ENCODE data around the gene MRPL24. TPM values are rescaled to one million over a fixed set of nuclear protein-coding genes. Genes with fewer than 3 reads are reported as not detected.

MRPL24 gene
- 65.3 and 68.8 TPM in 2 replicates for total RNA-seq (2012; rRNA removed)
- 94.9 and 99.5 TPM in 2 replicates for polyA plus RNA-seq (2012; rRNA removed)
- polyA plus RNA-seq (2012; cell fraction: cytosol; rRNA removed): 81.9 and 119 TPM in 2 replicates
- polyA plus RNA-seq (2012; cell fraction: nucleus; rRNA removed; ENCODE audit: low replicate concordance): 30.0 and 38.2 TPM in 2 replicates
- Bru-seq, nascent RNA: percentile 78 among the genes with signal in this experiment
- BruChase-seq, experiment 1, labeled RNA remaining after a 6-hour chase: percentile 74 among the genes with signal in this experiment
- percentile 74 among the genes with signal in this experiment for BruChase-seq, experiment 2, labeled RNA remaining after a 2-hour chase
- long read RNA-seq, transcript MRPL24-202 (6 exons, 883 nt): major isoform, 17 of 23 reads
- long read RNA-seq, partial matches to known transcripts: 1 of 23 reads
- long read RNA-seq, other reads (novel, unspliced or antisense): 0 of 23 reads

DNA sequence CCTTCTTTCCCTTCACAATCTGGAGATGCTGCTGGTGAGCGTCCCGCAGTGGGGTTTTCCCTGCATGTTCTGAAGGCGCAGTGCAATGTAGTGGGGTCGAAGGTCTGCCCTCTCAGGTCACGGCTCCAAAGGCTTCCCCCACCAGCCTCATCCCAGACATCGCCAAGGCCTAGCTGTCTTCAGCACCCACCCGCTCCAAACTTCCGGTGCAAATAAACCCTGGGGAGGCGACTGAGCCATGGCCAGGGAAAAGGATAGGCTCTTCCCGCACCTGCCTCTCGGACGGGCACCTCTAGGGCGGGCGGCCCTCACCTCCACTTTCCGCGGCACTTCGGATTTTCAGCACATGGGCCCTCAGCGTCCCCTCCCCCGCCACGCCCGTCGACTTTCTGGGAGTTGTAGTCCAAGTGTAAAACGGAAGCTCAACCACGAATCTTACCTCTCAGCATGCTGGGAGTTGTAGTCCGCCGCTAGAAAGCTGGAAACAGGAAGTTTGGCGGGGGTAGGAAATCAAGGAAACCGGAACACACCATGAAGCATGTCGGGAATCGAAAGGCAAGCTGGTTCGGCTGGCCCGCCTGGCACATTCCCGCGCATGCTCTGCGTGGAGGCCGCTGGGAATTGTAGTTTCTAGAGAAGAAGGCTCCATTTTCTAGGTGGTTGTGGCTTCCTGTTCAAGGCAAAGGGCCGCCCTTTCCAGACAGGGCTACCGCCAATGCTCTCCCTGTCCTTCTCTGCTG lies at the start of gene MRPL24:
Gene MRPL24 (minus strand): TSS at position 348 of the 740 bp plus-strand sequence. CDS start 2,384 bp downstream, outside the sequence.
- H3K27me3 ChIP-seq (ENCODE audit: control insufficient read depth, insufficient read depth, low read length): no peaks in the 10 kb centered on the region
- H3K4me1 ChIP-seq (ENCODE audit: control insufficient read depth, insufficient read depth, low read length): peaks cover 2% of the 10 kb centered on the region; the same call in 1 of the 2 replicates
- ChIA-PET CTCF (interaction anchor here (1.0 kb wide), 1 partner anchor 51 kb away, joined by 3 read pairs; no protein-coding TSS in a partner anchor), POLR2A (ENCODE audit: unreplicated experiment) (interaction anchor here (0.9 to 1.0 kb wide), 2 partner anchors 12 to 27 kb away, joined by 5 to 18 read pairs; partner anchors contain the start of genes ISG20L2, METTL25B and PRCC)
- H2BK5ac ChIP-seq (ENCODE audit: low read depth, low read length, poor library complexity, severe bottlenecking): peak within 1 kb of the TSS; percentile 65
- intact Hi-C loops (cut with micrococcal nuclease) (loop anchor here (1.0 kb wide), 1 partner anchor 26 kb away; the partner anchor contains the start of gene PRCC), dilution Hi-C loops (cut with HindIII; ENCODE audit: low sequenced_read_pairs, unreplicated experiment) (no loop called here), in situ Hi-C loops (cut with MboI; ENCODE audit: low sequenced_read_pairs) (no loop called here)
- H2BK120ac ChIP-seq (ENCODE audit: low read depth, low read length): no peak within 1 kb of the TSS
- peaks cover 7 to 59% of the 10 kb centered on the region in 2 experiments; a peak in 3 of 4 replicates for H3K79me1 ChIP-seq (ENCODE audit: low read depth in 1 of 2, low read length in 2 of 2)
- H4K20me1 ChIP-seq (ENCODE audit: insufficient read depth, low read length): 0 out of 2 replicates have a peak, but pooled peaks cover 10% of the 10 kb centered on the region
- no peak within 1 kb of the TSS for H2BK20ac ChIP-seq (ENCODE audit: low read depth, low read length)
- H3K23ac ChIP-seq (ENCODE audit: low read depth, low read length): peak within 1 kb of the TSS; percentile 85
- BruUV-seq (replicated peaks): no TSS peak
- no peak within 1 kb of the TSS for H3K18ac ChIP-seq (ENCODE audit: low read depth, low read length)
- peaks cover 40% of the 10 kb centered on the region for H3K36me3 ChIP-seq (ENCODE audit: control insufficient read depth, insufficient read depth, low read length)
- no peaks in the 10 kb centered on the region for H3K9me3 ChIP-seq (ENCODE audit: control insufficient read depth, insufficient read depth, low read length)
- peaks cover 8% of the 10 kb centered on the region for H3K9me1 ChIP-seq (ENCODE audit: insufficient read depth, low read length)
- ATAC-seq (ENCODE audit: low read depth) (peak; percentile 93), DNase-seq (peak; percentile 99)
- H3K4me3 ChIP-seq (ENCODE audit: insufficient read depth, low read depth, low read length): peak within 1 kb of the TSS; percentile 56
- H2BK15ac ChIP-seq (ENCODE audit: low read depth, low read length): no peak within 1 kb of the TSS
- peak within 1 kb of the TSS; percentile 97 for H2AFZ ChIP-seq (replicated peaks; ENCODE audit: low read length, poor library complexity)
- peak within 1 kb of the TSS; percentile 64 for H3K56ac ChIP-seq (ENCODE audit: extremely low read depth, insufficient read depth, low read length)
- H4K91ac ChIP-seq (ENCODE audit: insufficient read depth, low read depth, low read length): peak within 1 kb of the TSS; percentile 74
- H2AK9ac ChIP-seq (replicated peaks; ENCODE audit: low read depth, low read length, poor library complexity): peak within 1 kb of the TSS; percentile 99
- peak within 1 kb of the TSS; percentile 92 for H3K4me2 ChIP-seq (ENCODE audit: low read depth, low read length)
- H2AK5ac ChIP-seq (ENCODE audit: low read depth, low read length): peak within 1 kb of the TSS; percentile 96
- peak within 1 kb of the TSS; percentile 62 for H3K27ac ChIP-seq (ENCODE audit: insufficient read depth, low read length)
- H3K14ac ChIP-seq (replicated peaks; ENCODE audit: low read depth, low read length): peak within 1 kb of the TSS; percentile 97
- H4K8ac ChIP-seq (ENCODE audit: low read depth in 2 of 2, low read length in 2 of 2): peak within 1 kb of the TSS; percentile 78 to 93
- H3K9ac ChIP-seq (ENCODE audit: low read depth, low read length): peak within 1 kb of the TSS; percentile 77
- peak within 1 kb of the TSS; percentile 92 for H3K4ac ChIP-seq (ENCODE audit: low read depth, low read length)
- peak within 1 kb of the TSS; percentile 83 for H4K5ac ChIP-seq (ENCODE audit: low read depth, low read length)
- 0% methylated on average over 15 of the region's 38 CpGs; no CpG with 5 or more reads in 1 of the 2 experiments for WGBS, 2 experiments (ENCODE audit: extremely low coverage in 2 of 2, insufficient read length in 1 of 2)
- TF ChIP-seq CEBPB (IDR thresholded peaks at IDR 0.05; ENCODE audit: low read depth, low read length) (no peak), POLR2A (IDR thresholded peaks at IDR 0.05; ENCODE audit: low read depth, low read length) (peak; percentile 55; the same call in 1 of the 2 replicates), RCOR1 (IDR thresholded peaks at IDR 0.05; ENCODE audit: insufficient replicate concordance, low read length) (no peak), MAFK (IDR thresholded peaks at IDR 0.05; ENCODE audit: low read depth, low read length) (no peak), NFE2L2 (IDR thresholded peaks at IDR 0.05; ENCODE audit: low read depth, low read length) (no peak), RFX5 (IDR thresholded peaks at IDR 0.05; ENCODE audit: low read depth, low read length) (no peak), CHD1 (IDR thresholded peaks at IDR 0.05; ENCODE audit: low read depth, low read length) (no peak), BHLHE40 (IDR thresholded peaks at IDR 0.05; ENCODE audit: low read depth, low read length) (no peak), MAZ (IDR thresholded peaks at IDR 0.05; ENCODE audit: borderline replicate concordance, low read depth, low read length) (peak; percentile 74)
- TF ChIP-seq, protein P1, sequence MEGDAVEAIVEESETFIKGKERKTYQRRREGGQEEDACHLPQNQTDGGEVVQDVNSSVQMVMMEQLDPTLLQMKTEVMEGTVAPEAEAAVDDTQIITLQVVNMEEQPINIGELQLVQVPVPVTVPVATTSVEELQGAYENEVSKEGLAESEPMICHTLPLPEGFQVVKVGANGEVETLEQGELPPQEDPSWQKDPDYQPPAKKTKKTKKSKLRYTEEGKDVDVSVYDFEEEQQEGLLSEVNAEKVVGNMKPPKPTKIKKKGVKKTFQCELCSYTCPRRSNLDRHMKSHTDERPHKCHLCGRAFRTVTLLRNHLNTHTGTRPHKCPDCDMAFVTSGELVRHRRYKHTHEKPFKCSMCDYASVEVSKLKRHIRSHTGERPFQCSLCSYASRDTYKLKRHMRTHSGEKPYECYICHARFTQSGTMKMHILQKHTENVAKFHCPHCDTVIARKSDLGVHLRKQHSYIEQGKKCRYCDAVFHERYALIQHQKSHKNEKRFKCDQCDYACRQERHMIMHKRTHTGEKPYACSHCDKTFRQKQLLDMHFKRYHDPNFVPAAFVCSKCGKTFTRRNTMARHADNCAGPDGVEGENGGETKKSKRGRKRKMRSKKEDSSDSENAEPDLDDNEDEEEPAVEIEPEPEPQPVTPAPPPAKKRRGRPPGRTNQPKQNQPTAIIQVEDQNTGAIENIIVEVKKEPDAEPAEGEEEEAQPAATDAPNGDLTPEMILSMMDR (conservative IDR thresholded peaks at IDR 0.05; ENCODE audit: low read depth, low read length): no peak
- TF ChIP-seq, protein P2, sequence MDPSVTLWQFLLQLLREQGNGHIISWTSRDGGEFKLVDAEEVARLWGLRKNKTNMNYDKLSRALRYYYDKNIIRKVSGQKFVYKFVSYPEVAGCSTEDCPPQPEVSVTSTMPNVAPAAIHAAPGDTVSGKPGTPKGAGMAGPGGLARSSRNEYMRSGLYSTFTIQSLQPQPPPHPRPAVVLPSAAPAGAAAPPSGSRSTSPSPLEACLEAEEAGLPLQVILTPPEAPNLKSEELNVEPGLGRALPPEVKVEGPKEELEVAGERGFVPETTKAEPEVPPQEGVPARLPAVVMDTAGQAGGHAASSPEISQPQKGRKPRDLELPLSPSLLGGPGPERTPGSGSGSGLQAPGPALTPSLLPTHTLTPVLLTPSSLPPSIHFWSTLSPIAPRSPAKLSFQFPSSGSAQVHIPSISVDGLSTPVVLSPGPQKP (IDR thresholded peaks at IDR 0.05; ENCODE audit: borderline replicate concordance, low read depth, low read length): no peak

Measured in IMR-90 (cell line).